GM12872 (cell line): ENCODE measurements around the gene TIGAR.

Experiments used
- CTCF ChIP-seq: IDR thresholded peaks from 3 replicates; pipeline ENCODE4 v1.5.1; 2011; ENCODE audit warnings: low read depth, mild to moderate bottlenecking, low read length, moderate library complexity; ENCODE audit not compliant: insufficient read depth

TIGAR gene

GRCh38 chr12:4301932-4302501, 19.0 kb upstream of the TIGAR start:
- TF ChIP-seq CTCF = no peak

GRCh38 chr12:4302881-4303280, 18.1 kb upstream of the TIGAR start:
- TF ChIP-seq CTCF = no peak

GRCh38 chr12:4303750-4304149, 17.3 kb upstream of the TIGAR start:
- no peak for TF ChIP-seq CTCF

- TF ChIP-seq CTCF = peak; percentile 42
These were observed 13.2 kb upstream of the TIGAR start for GRCh38 chr12:4307593-4308333.

GRCh38 chr12:4308334-4308950, 12.6 kb upstream of the TIGAR start:
- TF ChIP-seq CTCF = no peak

- no peak for TF ChIP-seq CTCF
These were observed 9.2 kb upstream of the TIGAR start for GRCh38 chr12:4311776-4312175.

GRCh38 chr12:4312251-4312650, 8.8 kb upstream of the TIGAR start:
- no peak for TF ChIP-seq CTCF
